ENCODE measurements around the gene BBX.

The BBX gene

DNA sequence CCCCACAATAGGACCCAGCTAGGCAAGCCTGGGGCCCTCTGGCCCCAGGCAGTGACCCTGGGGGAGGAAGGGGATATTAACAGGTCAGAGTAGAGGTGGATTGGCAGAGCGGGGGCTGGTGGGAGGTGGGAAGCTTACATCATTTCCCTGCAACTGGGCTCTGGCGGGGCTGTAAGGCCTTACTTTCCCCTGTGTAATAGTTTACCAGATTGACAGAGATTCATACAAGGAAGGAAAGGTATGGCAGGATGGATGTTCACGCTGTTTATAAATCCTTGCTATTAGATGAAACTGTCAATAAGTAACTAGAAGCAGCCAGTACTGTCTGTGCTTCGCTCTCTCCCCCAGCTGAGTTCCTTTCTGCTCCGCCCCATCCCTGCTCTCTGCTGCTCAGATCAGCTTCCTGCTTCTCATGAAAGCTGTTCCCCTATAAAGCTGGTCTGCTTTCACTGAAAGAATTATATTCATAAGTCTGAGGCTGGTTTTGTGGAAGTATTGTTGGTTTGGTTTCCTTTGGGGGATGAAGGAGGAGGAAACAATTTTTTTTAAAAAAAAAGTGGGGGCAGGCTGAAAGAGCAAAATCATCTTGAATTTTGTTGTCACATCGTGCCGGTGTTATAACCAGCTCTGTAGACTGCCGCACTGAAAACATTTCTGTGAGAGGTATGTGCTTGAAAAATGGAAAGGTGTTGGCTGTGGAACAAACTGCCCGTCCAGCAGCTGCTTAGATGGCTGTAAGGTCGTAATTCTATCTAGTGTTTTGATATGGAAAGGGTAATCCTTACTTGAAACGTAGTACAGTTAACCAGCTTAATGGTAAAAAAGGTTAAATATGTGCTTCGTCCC, 76.4 kb downstream of the BBX start:
- DNase-seq, result peak in 34 of 56 donors; percentile 5 to 62 (median 36)

DNA sequence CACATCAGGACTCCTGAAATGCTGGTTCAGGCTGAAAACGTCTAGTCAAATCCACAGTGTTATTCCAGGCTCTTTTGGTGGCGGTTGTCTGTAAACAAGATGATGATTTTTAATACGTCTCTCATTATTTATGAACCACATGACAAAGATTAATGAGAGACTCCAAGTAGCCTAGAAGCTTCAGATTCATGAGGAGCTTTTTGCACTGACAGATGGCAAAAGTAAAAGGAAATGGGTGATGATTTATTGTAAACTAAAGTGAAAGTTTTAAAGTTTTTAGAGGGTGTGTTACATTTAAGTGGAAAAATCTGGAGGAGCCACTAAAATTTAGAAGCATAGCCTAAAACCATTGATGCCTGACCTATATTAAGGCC, 77.0 kb downstream of the BBX start:
- DNase-seq, result no peak

DNA sequence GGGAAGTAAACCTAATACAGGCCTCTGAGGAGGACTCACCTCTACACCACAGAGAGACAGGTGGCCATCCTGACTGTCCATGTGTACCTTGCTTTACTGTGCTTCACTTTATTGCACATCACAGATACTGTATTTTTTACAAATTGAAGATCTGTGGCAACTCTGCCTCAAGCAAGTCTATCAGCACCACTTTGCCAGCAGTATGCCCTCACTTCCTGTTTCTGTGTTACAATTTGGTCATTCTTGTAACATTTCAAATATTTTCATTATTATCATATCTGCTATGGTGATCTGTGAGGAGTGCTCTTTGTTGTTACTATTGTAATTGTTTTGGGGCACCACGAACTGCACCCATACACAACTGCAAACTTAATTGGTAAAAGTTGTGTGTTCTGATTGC, 78.0 kb downstream of the BBX start:
- DNase-seq, result no peak

DNA sequence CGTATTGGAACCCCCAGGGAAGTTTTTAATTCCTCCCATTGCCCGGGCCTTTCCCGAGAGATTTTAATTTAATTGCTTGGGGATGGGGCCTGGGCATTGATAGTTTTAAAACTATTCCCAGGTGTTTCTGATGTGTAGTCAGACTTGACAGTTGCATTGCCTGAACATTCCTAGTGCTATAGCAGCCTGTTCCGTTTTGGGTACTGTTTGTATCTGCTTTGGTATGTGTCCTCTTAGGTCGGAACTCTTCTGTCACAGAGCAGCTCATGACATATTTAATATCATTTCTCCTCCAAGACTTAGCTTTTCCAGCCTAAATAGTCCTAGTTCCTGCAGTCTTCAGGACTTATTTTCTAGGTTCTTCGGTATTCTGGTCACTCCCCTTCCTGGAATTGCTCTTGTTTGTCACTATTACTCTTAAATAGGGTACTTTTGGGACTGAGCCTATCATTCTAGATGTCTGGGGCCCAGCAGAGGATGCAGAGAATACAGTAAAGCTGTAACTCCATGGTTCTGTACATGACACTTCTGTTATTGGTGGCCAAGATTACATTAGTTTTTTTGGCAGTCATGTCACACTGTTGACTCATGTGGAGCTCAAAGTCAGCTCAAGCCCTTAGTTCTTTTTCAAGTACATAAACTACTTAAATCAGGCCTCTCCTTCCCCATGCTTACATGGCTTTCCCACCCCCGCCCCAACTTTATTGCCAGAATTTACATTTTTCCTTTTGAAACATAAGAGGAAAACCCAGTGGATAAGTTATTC, 81.5 kb downstream of the BBX start:
- DNase-seq, result no peak

DNA sequence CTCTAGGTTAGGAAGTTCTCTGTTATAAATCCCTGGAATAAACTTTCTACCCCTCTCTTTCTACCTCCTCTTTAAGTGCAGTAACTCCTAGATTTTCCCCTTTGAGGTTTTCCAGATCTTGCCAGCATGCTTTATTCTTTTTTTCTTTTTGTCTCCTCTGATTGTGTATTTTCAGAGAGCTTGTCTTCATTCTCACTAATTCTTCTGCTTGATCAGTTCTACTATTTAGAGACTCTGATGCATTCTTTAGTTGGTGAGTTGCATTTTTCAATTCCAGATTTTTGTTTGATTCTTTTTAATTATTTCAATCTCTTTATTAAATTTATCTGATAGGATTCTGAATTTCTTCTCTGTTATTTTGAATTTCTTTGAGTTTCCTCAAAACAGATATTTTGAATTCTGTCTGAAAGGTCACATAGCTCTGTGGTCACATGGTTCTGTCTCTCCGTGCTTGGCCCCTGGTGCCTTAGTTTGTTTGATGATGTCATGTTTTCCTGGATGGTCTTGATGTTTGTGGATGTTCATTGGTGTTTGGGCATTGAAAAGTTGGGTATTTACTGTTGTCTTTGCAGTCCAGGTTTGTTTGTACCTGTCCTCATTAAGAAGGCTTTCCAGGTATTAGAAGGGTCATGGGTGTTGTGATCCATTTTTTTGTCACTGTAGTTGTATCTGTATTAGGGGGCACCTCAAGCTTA, 89.2 kb downstream of the BBX start:
- DNase-seq, result no peak

DNA sequence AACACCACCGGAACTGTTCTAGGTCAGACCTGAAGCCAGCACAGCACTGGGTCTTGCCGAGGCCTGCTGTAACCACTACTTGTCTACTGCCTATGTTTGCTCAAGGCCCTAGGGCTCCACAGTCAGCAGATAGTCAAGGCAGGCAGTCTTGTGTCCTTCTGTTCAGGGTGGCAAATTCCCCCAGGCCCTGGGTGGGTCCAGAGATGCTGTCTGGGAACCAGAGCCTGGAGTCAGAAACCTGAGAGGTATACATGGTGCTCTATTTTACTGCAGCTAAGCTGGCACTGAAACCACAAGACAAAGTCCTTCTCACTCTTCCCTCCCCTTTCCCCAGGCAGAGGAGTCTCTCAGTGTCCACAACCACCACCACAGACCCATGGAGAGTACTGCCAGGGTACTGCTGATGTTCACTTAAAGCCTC, 89.9 kb downstream of the BBX start:
- no peak for DNase-seq

DNA sequence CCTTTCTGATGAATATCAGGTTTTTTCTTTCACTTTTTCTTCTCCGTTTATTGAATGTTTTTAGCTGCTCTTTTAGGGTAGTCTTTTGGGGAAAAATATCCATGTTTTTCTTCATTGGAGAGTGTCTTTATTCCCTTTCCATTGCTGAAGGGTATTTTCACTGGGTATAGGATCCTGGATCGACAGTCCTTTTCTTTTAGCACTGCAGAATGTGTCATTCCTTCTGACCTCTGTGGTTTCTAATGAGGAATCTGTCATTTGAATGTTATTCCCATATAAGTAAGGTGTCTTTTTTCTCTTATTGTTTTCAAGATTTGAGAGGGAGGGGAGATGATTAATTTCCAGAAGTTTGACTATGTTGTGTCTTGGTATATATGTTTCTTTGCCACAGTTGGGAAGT, 96.8 kb downstream of the BBX start:
- no peak for DNase-seq

DNA sequence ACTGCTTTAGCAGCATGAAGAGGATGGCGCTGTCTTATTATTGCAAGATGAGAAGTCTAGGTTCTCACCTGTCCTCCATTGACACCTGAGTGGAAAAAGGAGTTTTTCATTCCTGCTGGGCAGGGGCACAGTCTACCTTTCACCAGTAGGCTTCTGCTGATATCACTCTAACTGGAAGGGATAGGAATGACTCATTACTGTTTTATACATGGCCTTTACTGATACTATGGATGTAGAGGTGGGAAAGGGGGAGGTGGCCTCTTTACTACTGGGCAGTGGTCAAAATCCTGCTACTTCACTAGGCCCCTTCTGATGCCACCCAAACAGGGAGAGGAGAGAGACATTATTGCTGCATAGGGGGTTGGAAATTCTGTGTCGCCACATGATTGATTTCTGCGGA, 97.8 kb downstream of the BBX start:
- no peak for DNase-seq

DNA sequence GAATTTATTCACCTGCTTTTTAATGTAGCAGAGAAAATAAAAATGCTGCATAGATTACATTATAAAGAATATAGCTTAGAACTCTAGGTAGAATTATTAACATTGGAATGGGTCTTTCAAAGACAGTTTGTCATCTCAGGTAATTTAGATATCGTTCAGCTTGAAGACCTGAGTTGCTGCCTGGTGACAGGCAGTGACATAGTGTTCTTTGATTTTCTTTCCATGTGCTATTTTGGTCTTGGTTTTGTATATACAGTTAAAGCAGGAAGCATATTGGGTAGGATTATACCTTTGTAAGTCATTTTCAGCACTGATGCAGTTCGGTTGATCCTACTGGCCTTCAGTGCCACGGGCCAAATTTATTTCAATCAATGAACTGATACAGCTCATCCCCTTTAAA, 98.7 kb downstream of the BBX start:
- no peak for DNase-seq

DNA sequence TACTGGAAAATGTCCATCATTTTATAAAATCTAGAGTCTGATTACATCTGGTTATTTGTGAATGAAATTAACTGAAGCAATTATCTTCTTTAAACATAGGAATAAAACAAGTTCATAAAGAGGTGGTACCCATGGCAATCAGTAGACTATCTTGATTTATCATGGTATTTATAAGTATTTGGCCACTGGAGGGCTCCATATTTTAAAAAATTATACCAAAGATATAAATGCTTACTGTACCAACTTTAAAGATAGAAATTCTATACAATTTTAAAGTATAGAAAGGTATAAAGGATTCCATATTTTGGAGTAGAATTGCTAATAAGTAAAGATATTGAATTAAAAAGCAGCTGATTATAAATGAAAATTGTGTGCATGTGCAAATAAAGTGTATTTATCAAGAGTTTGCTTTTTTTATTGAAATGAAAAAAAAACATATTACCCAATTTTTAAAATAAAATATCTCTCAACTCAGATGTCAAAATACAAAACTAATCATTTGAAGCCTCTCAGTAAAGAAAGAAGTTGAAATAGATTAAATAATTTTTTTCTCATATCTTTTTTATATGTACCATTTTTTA, 105.3 kb downstream of the BBX start:
- DNase-seq, result no peak

DNA sequence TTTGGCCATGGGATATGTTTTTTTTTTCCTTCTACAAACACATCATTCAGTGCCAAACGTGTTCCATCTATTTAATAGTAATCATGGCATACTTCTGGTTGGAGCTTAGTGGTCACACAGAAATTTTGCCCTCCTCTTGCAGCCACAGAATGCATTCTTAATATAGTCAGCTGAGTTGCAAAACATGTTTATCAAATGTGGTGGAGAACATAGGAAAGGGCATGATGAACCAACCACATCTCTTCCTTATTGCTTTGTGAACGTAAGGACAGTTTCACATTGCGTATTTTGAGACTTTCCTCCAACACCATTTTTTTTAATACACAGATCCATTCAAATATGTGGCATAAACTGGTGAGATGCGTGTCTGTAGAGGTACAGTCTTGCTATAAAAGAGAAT, 106.8 kb downstream of the BBX start:
- no peak for DNase-seq

DNA sequence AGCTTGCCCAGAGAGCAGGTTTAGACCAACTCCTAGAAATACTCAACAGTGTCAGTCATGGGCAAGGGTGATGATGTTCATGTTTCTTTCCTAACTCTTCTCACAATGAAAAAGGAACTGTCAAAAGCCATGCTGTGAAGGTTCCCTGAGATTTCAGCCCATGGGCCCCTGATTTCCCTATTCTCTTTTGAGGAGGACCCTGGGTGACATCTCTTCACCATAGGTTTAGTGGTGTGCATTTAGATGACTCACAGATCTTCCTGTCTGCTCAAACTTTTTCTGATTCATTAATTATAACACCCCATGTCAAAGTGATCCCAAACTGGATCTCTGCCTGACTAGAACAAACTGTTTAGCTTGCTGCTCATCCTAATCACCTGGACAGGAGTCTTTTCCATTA, 108.0 kb downstream of the BBX start:
- no peak for DNase-seq

DNA sequence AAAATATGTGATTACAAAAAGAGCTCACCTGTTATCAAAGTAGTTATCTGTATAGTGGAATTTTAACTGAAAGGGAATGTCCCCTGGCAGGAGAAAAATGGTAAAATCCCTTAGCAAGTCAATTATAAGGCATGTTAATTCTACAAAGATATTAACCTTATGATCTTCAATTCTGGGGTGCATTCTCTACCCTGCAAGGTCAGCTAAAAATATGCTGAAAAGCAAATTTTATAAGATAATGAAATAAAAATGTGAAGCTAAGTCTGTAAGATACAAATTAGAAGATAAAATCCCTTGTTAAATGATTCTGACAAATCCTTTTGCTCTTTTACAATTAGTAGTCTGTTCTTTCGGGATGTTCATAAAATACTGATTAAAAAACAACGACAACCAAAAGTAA, 109.8 kb downstream of the BBX start:
- DNase-seq, result no peak

DNA sequence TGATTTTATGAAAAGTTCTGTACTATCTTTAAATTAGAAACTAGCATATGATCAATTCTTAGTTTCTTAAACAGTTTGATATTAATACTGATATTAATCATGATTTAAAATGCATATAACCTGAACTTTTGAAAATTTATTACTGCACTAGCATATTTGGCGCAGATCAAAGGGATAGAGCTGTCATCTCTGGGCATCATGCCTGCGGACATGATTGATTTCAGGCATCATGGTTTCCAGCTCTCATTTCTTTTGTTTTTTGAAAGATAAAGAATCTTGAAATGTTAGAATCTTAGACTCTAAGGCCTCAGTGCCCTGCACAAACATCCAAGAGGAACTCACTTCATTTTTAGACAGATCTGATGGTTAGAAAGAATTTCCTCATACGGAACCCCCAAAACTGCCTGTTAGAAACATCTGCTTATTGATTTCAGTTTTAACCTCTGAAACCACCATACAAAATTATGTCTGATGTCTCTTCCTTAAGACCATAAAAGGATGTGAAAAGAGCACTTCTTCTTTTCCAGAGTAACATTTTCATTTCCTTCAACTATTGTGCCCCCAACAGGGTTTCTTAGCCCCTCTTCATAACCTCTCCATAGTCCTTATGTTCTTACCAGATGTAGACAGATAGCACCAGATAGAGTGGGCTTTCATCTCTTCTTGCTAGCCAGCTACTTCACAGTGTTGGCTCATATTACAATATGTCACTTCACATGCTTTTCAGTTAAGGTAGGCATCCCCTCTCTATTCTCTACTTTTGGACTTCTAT, 110.8 kb downstream of the BBX start:
- DNase-seq, result no peak

DNA sequence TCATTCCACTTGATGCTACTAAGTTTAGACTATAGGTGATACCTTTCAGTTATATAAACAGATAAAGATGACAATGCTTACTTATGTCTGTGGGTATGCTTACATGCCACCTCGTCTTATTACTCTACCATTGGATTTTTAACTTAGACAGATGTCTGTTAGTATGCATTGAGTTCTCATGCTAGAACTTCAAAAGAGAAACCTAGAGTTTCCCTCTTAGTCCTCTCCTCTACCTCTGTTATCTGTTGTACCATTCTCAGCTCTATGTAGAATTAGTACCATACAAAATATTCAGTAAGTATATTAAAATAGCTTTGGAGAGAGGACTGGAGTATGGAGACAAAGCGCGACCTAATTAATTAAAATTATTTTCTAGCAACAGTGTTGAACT, 111.3 kb downstream of the BBX start:
- DNase-seq, result no peak

DNA sequence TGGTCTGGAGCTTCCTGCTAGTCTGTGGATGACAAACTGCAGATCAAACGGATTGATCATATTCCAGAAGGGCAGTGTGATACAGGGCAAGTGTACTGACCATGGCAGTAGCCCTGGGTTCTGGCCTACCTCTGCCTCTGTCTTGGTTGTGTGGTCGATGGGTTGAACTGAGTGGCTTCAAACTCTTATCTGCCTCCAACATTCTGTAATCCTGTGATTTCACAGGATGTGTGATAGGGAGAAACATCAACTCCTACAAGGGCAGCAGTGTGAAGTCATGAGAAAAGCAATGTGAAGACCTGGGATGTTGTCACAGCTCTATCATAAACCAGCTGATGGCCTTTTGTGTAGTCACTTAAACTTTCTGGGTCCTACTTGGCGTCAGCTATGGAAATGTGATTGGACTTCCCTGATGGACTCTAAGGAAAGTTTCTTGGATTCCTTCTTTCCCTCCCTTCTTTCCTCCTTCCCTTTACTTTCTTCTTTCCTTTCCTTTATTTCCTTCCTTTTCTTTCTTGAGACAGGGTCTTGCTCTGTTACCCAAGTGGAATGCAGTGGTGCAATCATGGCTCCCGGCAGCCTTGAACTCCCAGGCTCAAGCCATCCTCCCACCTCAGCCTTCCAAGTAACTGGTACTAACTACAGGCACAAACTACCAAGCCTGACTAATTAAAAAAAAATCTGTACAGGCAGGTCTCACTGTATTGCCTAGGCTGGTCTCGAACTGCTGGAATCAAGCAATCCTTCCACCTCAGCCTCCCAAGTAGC, 114.8 kb downstream of the BBX start:
- DNase-seq, result no peak

DNA sequence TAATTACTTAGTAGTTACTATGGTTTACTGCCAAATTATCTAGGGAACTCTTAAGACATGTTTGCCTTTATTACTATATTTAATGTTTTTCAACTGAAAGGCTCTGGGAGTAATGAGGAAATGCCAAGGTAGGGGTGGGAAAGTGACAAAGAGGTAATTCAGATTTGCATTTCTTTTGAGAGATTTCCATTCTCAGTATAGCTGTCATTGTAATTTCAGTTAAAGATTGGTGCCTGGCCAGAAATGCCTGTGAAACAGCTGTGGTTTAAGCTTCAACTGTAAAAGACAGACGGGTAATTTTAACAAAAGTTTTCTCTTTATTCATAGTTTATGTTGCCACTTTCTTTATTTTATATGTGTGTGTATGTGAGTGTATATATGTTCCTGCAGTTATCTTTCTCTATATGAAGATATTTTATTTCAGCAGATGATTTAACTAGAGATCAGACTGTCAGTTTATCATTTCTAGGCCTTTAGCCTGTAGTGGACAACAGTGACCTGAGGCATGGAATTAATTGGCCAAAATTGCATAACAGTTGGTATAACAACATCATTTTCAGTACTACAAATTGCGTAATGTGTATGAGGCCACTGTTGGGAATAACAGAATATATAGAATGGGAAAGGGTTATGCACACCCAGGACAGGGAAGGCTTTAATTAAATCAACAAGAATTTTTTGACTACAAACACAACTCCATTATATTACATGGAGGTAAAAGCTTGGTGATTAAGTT, 119.0 kb downstream of the BBX start:
- DNase-seq, result no peak

DNA sequence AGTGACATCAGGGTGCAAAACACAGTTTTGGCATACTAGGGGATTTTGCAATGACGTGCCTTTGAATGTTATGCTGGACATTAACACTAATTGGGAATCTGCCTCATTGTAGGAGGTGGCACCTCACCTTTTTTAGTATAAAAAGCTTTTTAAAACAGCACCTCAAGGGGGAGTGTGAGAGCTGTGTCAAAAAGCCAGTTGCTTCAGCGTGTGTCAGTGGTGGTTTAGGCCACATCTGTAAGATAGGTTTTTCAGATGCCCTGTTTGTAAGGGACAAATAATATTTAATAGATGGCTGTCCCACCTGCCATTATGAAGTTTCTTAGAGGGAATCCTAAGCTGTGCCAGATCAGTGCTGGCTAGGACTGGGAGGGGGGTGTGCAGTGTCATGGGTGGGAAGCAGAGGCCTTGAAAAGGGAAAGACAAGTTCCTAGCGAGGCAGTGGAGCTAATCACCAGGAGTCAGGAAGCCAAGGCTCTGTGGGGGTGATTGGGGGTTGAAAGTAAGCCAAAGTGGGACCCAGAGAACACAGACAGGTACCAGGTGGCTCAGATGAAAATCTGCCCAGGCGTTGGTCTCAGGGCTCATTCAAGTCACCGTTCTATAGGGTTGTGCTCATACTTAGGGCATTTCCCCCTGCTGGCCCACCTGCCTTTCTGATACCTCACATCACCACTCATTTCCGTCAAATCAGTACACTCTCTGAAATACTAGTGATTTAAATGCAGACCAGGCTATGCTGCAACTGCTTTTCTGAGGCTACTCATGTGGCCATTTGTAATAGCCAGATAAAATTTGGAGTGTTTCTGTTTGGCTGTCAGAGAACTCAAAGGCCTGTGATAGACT, 120.5 kb downstream of the BBX start:
- DNase-seq, result no peak

DNA sequence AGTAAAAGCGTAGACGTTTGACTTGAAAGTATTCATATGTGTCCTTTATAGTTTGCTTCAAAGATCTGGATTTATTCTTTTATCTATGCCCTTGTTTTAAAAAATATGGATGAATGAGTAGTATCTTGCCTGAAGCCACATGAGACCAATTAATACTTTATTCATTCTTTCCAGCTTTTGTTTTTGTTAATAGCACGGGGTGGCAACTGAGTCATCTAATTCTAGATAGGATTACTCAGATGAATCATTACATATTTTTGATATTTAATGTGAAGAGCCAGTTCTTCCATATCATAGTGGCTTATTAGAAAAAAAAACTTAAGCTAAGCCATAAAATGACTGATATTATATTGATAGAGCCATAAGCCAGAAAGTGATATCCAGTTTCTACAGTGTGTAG, 121.9 kb downstream of the BBX start:
- no peak for DNase-seq
